Measurements from ENCODE around the gene CEL. TPM values are rescaled to one million over a fixed set of nuclear protein-coding genes. Genes with fewer than 3 reads are reported as not detected.

Gene CEL
- total and polyA plus RNA-seq, 2 donors from 2014 or later = 1.0 to 16.7 TPM

- Histone ChIP-seq H3K4me1 (ENCODE audit: control insufficient read depth in 2 of 3, insufficient read depth in 2 of 3, low read depth in 1 of 3, low read length in 3 of 3) (peaks cover 0 to 17% (median 9%) of the 10 kb centered on the region in 3 donors), H3K27me3 (ENCODE audit: control insufficient read depth, insufficient read depth, low read length) (no peaks in the 10 kb centered on the region), H3K4me3 (ENCODE audit: low read length in 3 of 3) (peak overlapping the region in 1 of 3 donors; percentile 99), H3K36me3 (ENCODE audit: control insufficient read depth in 2 of 3, insufficient read depth in 3 of 3, low read length in 3 of 3) (no peaks in the 10 kb centered on the region), H3K27ac (ENCODE audit: low read depth in 2 of 2, low read length in 2 of 2) (no peak overlapping the region), H3K9me3 (ENCODE audit: control insufficient read depth in 2 of 3, insufficient read depth in 1 of 3, low read length in 3 of 3) (no peaks in the 10 kb centered on the region), H3K9ac (ENCODE audit: low read length in 3 of 3) (no peak overlapping the region)
- peak in 1 of 5 donors; percentile 40 for DNase-seq
- FAIRE-seq = no peak
- no peak for TF ChIP-seq CTCF (IDR thresholded peaks at IDR 0.05; ENCODE audit: borderline replicate concordance, extremely low read depth, insufficient read depth)
- intact Hi-C loops (cut with DNase I) = no loop called here
Observed at GRCh38 chr9:133032171-133032570, 29.6 kb upstream of the CEL start.

- intact Hi-C loops (cut with DNase I) = no loop called here
Observed at GRCh38 chr9:133035669-133036068, 26.1 kb upstream of the CEL start.

GRCh38 chr9:133037775-133038515 is 23.8 kb upstream of the CEL start:
- TF ChIP-seq CTCF (IDR thresholded peaks at IDR 0.05; ENCODE audit: borderline replicate concordance, extremely low read depth, insufficient read depth) = no peak
- DNase-seq (peak in 4 of 5 donors; percentile 25 to 69 (median 59)), FAIRE-seq (no peak)
- Histone ChIP-seq H3K4me1 (ENCODE audit: control insufficient read depth in 2 of 3, insufficient read depth in 2 of 3, low read depth in 1 of 3, low read length in 3 of 3) (no peaks in the 10 kb centered on the region), H3K9me3 (ENCODE audit: control insufficient read depth in 2 of 3, insufficient read depth in 1 of 3, low read length in 3 of 3) (no peaks in the 10 kb centered on the region), H3K27me3 (ENCODE audit: control insufficient read depth, insufficient read depth, low read length) (no peaks in the 10 kb centered on the region), H3K4me3 (ENCODE audit: low read length in 3 of 3) (no peak overlapping the region), H3K27ac (ENCODE audit: low read depth in 2 of 2, low read length in 2 of 2) (no peak overlapping the region), H3K9ac (ENCODE audit: low read length in 3 of 3) (no peak overlapping the region), H3K36me3 (ENCODE audit: control insufficient read depth in 2 of 3, insufficient read depth in 3 of 3, low read length in 3 of 3) (peaks cover 0 to 10% (median 4%) of the 10 kb centered on the region in 3 donors)
- intact Hi-C loops (cut with DNase I) = no loop called here

More at GRCh38 chr9:133035669-133036068, 26.1 kb upstream of the CEL start:
- DNase-seq (no peak), FAIRE-seq (no peak)
- TF ChIP-seq CTCF (IDR thresholded peaks at IDR 0.05; ENCODE audit: borderline replicate concordance, extremely low read depth, insufficient read depth) = no peak
- H3K27ac ChIP-seq (ENCODE audit: low read depth in 2 of 2, low read length in 2 of 2) = no peak overlapping the region
- no peak overlapping the region for H3K9ac ChIP-seq (ENCODE audit: low read length in 3 of 3)
- no peak overlapping the region for H3K4me3 ChIP-seq (ENCODE audit: low read length in 3 of 3)
- H3K4me1 ChIP-seq (ENCODE audit: control insufficient read depth in 2 of 3, insufficient read depth in 2 of 3, low read depth in 1 of 3, low read length in 3 of 3) = peaks cover 0 to 12% (median 9%) of the 10 kb centered on the region in 3 donors
- no peaks in the 10 kb centered on the region for H3K27me3 ChIP-seq (ENCODE audit: control insufficient read depth, insufficient read depth, low read length)
- no peaks in the 10 kb centered on the region for H3K36me3 ChIP-seq (ENCODE audit: control insufficient read depth in 2 of 3, insufficient read depth in 3 of 3, low read length in 3 of 3)
- H3K9me3 ChIP-seq (ENCODE audit: control insufficient read depth in 2 of 3, insufficient read depth in 1 of 3, low read length in 3 of 3) = no peaks in the 10 kb centered on the region
